ENCODE results near the gene LRRC74A. TPM values are rescaled to one million over a fixed set of nuclear protein-coding genes. Genes with fewer than 3 reads are reported as not detected.
"Not testable (repeated sequence)": the region's sequence is repeated elsewhere in the genome, so short reads cannot be mapped to it uniquely, and the experiment has no call there.

LRRC74A gene
- total and polyA plus RNA-seq, 8 donors: 0.10 to 0.40 (median 0.34) TPM; not detected in 2

- no peak overlapping the region for H3K4me3 ChIP-seq
- H3K27me3 ChIP-seq: no peaks in the 10 kb centered on the region
- H3K4me1 ChIP-seq: no peaks in the 10 kb centered on the region
- DNase-seq (no peak), ATAC-seq (no peak)
- peaks cover 0 to 9% of the 10 kb centered on the region in 2 donors for H3K9me3 ChIP-seq
- intact Hi-C loops (cut with DNase I): no loop called here
- TF ChIP-seq CTCF (IDR thresholded peaks at IDR 0.05): no peak
- no peaks in the 10 kb centered on the region for H3K36me3 ChIP-seq
- H3K27ac ChIP-seq: no peak overlapping the region
Observed at GRCh38 chr14:76891391-76891790, 65.2 kb downstream of the LRRC74A start.

GRCh38 chr14:76894308-76894707, 68.1 kb downstream of the LRRC74A start:
- TF ChIP-seq CTCF (IDR thresholded peaks at IDR 0.05): no peak
- Histone ChIP-seq H3K27ac (no peak overlapping the region), H3K27me3 (no peaks in the 10 kb centered on the region), H3K4me1 (no peaks in the 10 kb centered on the region), H3K36me3 (no peaks in the 10 kb centered on the region), H3K4me3 (no peak overlapping the region), H3K9me3 (peaks cover 0 to 9% of the 10 kb centered on the region in 2 donors)
- intact Hi-C loops (cut with DNase I): no loop called here
- no peak for ATAC-seq
- no peak for DNase-seq

GRCh38 chr14:76898006-76898405, 71.8 kb downstream of the LRRC74A start:
- H3K27ac ChIP-seq; DNase-seq; H3K9me3 ChIP-seq; intact Hi-C loops (cut with DNase I); ATAC-seq; H3K4me3 ChIP-seq; H3K27me3 ChIP-seq; H3K36me3 ChIP-seq; H3K4me1 ChIP-seq: not testable (repeated sequence)

- no peaks in the 10 kb centered on the region for H3K9me3 ChIP-seq
- no peaks in the 10 kb centered on the region for H3K27me3 ChIP-seq
- peaks cover 8 to 19% of the 10 kb centered on the region in 2 donors for H3K4me1 ChIP-seq
- H3K36me3 ChIP-seq: no peaks in the 10 kb centered on the region
- H3K27ac ChIP-seq: no peak overlapping the region
- ATAC-seq (no peak), DNase-seq (no peak)
- TF ChIP-seq CTCF (IDR thresholded peaks at IDR 0.05): no peak
- intact Hi-C loops (cut with DNase I): no loop called here
- H3K4me3 ChIP-seq: no peak overlapping the region
Observed at GRCh38 chr14:76900682-76901081, 74.5 kb downstream of the LRRC74A start.

GRCh38 chr14:76901171-76902055, 75.2 kb downstream of the LRRC74A start:
- Histone ChIP-seq H3K9me3 (no peaks in the 10 kb centered on the region), H3K27ac (no peak overlapping the region), H3K36me3 (no peaks in the 10 kb centered on the region), H3K4me1 (peaks cover 8 to 24% of the 10 kb centered on the region in 2 donors), H3K27me3 (no peaks in the 10 kb centered on the region), H3K4me3 (no peak overlapping the region)
- no peak for TF ChIP-seq CTCF (IDR thresholded peaks at IDR 0.05)
- ATAC-seq (no peak), DNase-seq (no peak)
- intact Hi-C loops (cut with DNase I): no loop called here
